ENCODE data around the gene KIFC3. TPM values are rescaled to one million over a fixed set of nuclear protein-coding genes. Genes with fewer than 3 reads are reported as not detected.
A peak's percentile ranks its signal among the peaks of the same experiment; 100 is the strongest.

KIFC3 gene
- total and polyA plus RNA-seq, 2 donors (not counting 1 experiment from before 2014, with no cell fraction given) = 13.8 to 44.9 TPM

- H3K4me3 ChIP-seq (replicated peaks in 1 of 4; ENCODE audit: control extremely low read depth in 1 of 4, insufficient read depth in 1 of 4, low read depth in 3 of 4, low read length in 4 of 4) = peak overlapping the region; percentile 5 to 37 (median 20)
Measured at GRCh38 chr16:57807968-57808528, 5.8 kb upstream of the KIFC3 start.

GRCh38 chr16:57807252-57807967 lies 5.1 kb upstream of the KIFC3 start:
- H3K9me3 ChIP-seq (ENCODE audit: control insufficient read depth, insufficient read depth, low read depth, low read length) = no peaks in the 10 kb centered on the region
- DNase-seq (ENCODE audit: low read depth in 2 of 2) = peak in 1 of 2 donors; percentile 35
- no peaks in the 10 kb centered on the region for H3K36me3 ChIP-seq (ENCODE audit: control insufficient read depth, insufficient read depth, low read length)
- H3K9ac ChIP-seq (ENCODE audit: insufficient read depth, low read length) = no peak overlapping the region
- no peak overlapping the region for H3K4me3 ChIP-seq (replicated peaks in 1 of 4; ENCODE audit: control extremely low read depth in 1 of 4, insufficient read depth in 1 of 4, low read depth in 3 of 4, low read length in 4 of 4)
- no peaks in the 10 kb centered on the region for H3K27me3 ChIP-seq (ENCODE audit: control insufficient read depth, insufficient read depth, low read length)
- no peaks in the 10 kb centered on the region for H3K79me2 ChIP-seq (ENCODE audit: control insufficient read depth, insufficient read depth, low read length)
- no peak overlapping the region for H2AFZ ChIP-seq (ENCODE audit: low read length)
- no peak overlapping the region for H3K27ac ChIP-seq (ENCODE audit: insufficient read depth, low read length)
- no peak for TF ChIP-seq EZH2 (IDR thresholded peaks at IDR 0.05; ENCODE audit: low read length, missing control alignments)
- TF ChIP-seq CTCF (conservative IDR thresholded peaks at IDR 0.05 in 1 of 2, IDR thresholded peaks at IDR 0.05 in 1 of 2; ENCODE audit: low read depth in 1 of 2, low read length in 2 of 2) = no peak
- H3K4me1 ChIP-seq (ENCODE audit: control insufficient read depth, extremely low read depth, insufficient read depth, low read length) = peaks cover 12% of the 10 kb centered on the region
- H3K4me2 ChIP-seq (ENCODE audit: extremely low read depth, insufficient read depth, low read length) = no peak overlapping the region
- no peaks in the 10 kb centered on the region for H4K20me1 ChIP-seq (ENCODE audit: control insufficient read depth, extremely low read depth, insufficient read depth, low read length)

More at GRCh38 chr16:57807968-57808528, 5.8 kb upstream of the KIFC3 start:
- H3K4me2 ChIP-seq (ENCODE audit: extremely low read depth, insufficient read depth, low read length) = peak overlapping the region; percentile 68
- H3K27me3 ChIP-seq (ENCODE audit: control insufficient read depth, insufficient read depth, low read length) = no peaks in the 10 kb centered on the region
- H4K20me1 ChIP-seq (ENCODE audit: control insufficient read depth, extremely low read depth, insufficient read depth, low read length) = no peaks in the 10 kb centered on the region
- DNase-seq (ENCODE audit: low read depth in 2 of 2) = peak; percentile 59 to 91
- no peak for TF ChIP-seq EZH2 (IDR thresholded peaks at IDR 0.05; ENCODE audit: low read length, missing control alignments)
- TF ChIP-seq CTCF (conservative IDR thresholded peaks at IDR 0.05 in 1 of 2, IDR thresholded peaks at IDR 0.05 in 1 of 2; ENCODE audit: low read depth in 1 of 2, low read length in 2 of 2) = no peak
- peaks cover 6% of the 10 kb centered on the region for H3K4me1 ChIP-seq (ENCODE audit: control insufficient read depth, extremely low read depth, insufficient read depth, low read length)
- no peaks in the 10 kb centered on the region for H3K9me3 ChIP-seq (ENCODE audit: control insufficient read depth, insufficient read depth, low read depth, low read length)
- H2AFZ ChIP-seq (ENCODE audit: low read length) = no peak overlapping the region
- no peaks in the 10 kb centered on the region for H3K36me3 ChIP-seq (ENCODE audit: control insufficient read depth, insufficient read depth, low read length)
- H3K79me2 ChIP-seq (ENCODE audit: control insufficient read depth, insufficient read depth, low read length) = no peaks in the 10 kb centered on the region
- no peak overlapping the region for H3K9ac ChIP-seq (ENCODE audit: insufficient read depth, low read length)
- no peak overlapping the region for H3K27ac ChIP-seq (ENCODE audit: insufficient read depth, low read length)

GRCh38 chr16:57805176-57805575 lies 2.9 kb upstream of the KIFC3 start:
- no peaks in the 10 kb centered on the region for H4K20me1 ChIP-seq (ENCODE audit: control insufficient read depth, extremely low read depth, insufficient read depth, low read length)
- DNase-seq (ENCODE audit: low read depth in 2 of 2) = no peak

More at GRCh38 chr16:57805176-57805575, 2.9 kb upstream of the KIFC3 start:
- H2AFZ ChIP-seq (ENCODE audit: low read length) = no peak overlapping the region
- no peak overlapping the region for H3K4me2 ChIP-seq (ENCODE audit: extremely low read depth, insufficient read depth, low read length)
- peaks cover 15% of the 10 kb centered on the region for H3K79me2 ChIP-seq (ENCODE audit: control insufficient read depth, insufficient read depth, low read length)
- peaks cover 2% of the 10 kb centered on the region for H3K36me3 ChIP-seq (ENCODE audit: control insufficient read depth, insufficient read depth, low read length)
- H3K4me1 ChIP-seq (ENCODE audit: control insufficient read depth, extremely low read depth, insufficient read depth, low read length) = peaks cover 20% of the 10 kb centered on the region
- TF ChIP-seq EZH2 (IDR thresholded peaks at IDR 0.05; ENCODE audit: low read length, missing control alignments) (no peak), CTCF (conservative IDR thresholded peaks at IDR 0.05 in 1 of 2, IDR thresholded peaks at IDR 0.05 in 1 of 2; ENCODE audit: low read depth in 1 of 2, low read length in 2 of 2) (no peak)
- no peaks in the 10 kb centered on the region for H3K27me3 ChIP-seq (ENCODE audit: control insufficient read depth, insufficient read depth, low read length)
- no peak overlapping the region for H3K4me3 ChIP-seq (replicated peaks in 1 of 4; ENCODE audit: control extremely low read depth in 1 of 4, insufficient read depth in 1 of 4, low read depth in 3 of 4, low read length in 4 of 4)
- H3K9me3 ChIP-seq (ENCODE audit: control insufficient read depth, insufficient read depth, low read depth, low read length) = no peaks in the 10 kb centered on the region
- H3K27ac ChIP-seq (ENCODE audit: insufficient read depth, low read length) = no peak overlapping the region
- no peak overlapping the region for H3K9ac ChIP-seq (ENCODE audit: insufficient read depth, low read length)
